Measurements from ENCODE around the gene BCL11A.

Gene BCL11A

DNA sequence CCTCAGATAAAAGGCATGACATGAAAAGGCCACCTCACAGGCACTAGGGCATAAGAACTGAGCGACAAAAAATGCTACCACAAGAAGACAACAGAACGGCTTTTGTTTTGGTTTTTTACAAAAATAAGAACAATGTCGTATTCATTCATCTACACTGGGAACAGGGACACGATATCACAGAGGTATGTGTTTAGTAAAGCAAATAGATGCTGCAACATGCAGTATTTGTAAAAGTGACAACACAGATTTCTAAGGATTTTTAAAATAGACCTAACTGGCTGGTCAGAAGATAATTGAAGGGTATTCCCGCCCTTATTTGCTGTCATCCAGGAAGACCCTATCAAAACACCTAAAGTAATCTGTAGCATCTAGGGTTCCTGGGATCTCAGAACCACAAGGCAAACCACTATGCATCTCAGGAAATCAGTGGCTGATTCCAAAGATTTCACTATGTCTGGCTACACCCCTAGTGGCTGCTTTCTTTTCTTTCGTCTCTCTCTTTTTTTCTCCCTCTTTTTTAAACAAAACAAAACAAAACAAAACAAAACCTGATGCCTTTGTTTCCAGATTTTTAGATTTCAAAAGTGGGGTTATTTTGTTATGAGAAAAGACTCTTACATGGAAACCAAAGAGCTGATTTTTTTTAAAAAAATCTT lies 97.2 kb downstream of the BCL11A start:
- no peak for DNase-seq

DNA sequence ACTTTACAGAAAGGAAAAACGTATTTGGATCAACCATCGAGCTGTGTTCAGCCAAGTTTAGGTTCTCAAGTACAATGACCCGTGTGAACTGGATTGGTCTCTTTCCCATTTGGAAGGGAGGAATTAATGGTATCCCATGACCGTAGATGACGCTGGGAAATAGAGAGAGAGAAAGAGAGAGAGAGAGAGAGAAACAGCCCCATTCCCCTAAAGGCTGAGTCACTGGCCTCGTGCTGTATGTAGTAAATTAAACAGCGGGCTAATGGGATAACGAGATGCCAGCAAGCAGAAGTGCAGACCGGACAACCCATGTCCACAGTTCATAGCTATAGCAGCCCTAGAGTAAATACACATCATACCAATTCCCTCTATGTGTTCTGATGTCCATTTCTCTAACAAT lies 99.6 kb downstream of the BCL11A start:
- DNase-seq = no peak

DNA sequence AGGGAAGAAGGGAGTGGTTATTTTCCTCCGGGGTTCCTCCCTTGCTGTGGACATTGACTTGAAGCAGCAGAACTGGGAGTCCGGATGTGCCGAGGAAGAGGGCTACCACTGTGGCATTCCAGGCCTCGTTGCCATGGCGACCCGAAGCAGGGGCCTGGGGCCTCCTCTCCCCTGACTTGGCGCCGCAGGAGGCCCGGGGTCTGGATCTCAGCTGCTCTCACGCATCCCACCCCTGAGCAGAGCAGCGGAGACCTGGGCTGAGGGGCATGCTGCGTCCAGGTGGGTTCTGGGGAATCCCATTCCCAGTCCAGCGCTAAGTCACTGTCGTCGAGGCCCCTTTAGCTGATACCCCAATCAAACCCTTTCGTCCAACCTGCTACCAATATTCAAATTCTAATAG lies 100.2 kb downstream of the BCL11A start:
- DNase-seq = no peak

DNA sequence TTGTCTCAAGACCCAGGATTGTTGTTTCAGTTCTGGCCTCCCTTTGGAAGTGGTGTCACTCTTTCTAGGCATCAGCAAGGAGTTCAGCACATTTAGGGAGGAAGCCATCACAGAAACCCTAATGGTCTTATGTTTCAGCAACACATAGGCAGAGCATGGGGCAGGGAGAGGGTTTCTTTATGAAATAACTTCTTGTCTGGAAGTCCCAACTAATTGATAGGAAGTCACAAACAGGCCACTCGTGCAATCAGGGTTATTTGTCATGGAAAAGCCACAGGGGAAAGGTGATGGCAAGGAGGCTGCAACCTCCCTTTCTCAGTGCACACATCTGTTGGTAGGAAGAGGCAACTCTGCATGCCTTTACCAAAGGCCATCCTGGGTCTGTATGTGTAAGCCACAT lies 103.0 kb downstream of the BCL11A start:
- no peak for DNase-seq

DNA sequence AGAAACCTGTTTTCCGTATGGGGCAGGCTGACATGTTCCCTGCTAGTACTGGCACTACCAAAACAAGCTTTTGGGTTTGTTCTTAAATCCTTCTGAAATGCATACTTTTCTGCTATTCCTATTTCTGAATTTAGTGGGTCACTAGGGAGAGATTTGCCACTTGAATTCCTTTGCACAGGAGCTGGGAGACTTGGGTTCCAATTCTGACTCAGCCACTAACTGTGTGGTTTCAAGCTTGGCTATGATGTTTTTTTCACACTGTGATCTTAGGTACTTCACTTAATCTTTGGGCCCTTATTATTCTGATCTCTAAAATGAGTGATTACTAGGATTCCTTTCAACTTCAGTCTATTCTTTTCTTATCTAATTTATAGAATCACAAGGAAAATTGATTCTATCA lies 105.5 kb downstream of the BCL11A start:
- no peak for DNase-seq

DNA sequence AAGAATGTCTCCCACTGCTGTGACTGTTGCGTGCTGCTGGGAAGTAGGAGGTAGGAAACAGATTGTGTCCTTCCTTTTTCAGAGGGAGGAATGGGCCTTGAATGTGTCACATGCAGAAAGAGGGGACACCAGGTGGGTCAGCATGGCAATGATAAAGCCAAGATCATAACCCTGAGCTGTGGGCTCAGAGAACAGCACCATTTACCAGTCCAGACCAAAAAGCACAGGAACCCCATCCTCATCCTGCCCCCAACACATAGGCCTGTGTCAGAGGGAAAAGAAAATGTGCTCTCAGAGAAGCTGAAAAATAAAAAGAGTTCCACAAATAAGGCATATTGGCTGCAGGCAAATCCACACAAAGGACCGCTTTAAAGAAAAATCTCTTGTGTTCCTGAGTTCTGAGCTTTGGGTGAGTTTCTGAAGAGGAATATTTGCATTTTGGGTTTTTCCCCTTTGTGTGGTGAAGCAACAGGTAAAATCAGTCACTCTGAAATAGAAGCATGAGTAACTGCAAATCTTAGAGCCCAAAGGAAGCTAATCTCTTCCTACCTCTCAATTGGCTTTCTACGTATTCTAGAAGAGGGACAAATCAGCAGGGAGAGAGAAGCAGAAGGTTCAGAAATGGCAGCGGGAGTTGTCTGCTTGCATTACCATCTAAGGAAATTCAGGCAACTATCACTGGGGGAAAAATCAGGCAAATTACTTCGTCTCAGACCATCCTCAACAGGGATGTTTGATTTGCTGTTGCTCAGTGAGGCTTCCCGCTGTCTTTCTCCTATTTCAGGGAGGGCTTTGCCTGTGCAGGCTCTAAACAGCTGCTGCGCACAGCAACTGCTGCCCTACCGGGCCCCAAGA lies 106.8 kb downstream of the BCL11A start:
- DNase-seq = no peak

DNA sequence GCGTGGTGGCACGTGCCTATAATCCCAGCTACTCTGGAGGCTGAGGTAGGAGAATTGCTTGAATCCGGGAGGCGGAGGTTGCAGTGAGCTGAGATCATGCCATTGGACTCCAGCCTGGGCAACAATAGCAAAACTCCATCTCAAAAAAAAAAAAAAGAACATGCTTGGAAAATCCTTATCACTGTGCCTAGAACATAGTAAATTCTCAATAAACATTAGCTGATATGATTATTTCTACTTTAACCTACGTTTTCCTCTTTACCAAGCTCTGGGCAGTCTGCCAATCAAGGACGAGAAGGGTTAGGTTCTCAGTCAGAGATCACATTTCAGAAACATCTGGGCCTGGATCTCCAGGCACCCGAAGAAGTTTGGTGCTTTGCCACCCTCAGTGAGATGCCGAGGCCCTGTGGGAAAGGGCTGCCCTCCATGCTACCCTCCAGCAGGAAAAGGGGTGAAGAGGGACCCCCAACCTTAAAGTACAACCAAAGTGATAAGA lies 107.7 kb downstream of the BCL11A start:
- no peak for DNase-seq

DNA sequence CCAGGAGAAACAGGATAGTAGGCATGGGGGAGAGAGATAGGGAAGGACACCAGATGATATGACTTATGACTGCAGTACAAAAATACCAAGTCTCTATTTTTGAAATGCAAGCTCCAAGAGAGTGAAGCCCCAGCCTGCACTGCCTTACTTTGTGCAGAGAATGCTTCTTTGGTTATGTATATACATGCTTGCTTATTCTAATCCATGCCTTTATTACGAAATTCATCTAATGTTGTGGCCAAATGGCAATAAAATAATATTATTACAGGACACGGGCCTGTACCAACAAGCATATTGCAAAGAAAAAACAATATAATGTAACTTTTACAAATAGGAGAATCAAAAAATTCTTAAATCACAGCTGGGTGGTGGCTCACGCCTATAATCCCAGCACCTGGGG lies 110.8 kb downstream of the BCL11A start:
- no peak for DNase-seq

DNA sequence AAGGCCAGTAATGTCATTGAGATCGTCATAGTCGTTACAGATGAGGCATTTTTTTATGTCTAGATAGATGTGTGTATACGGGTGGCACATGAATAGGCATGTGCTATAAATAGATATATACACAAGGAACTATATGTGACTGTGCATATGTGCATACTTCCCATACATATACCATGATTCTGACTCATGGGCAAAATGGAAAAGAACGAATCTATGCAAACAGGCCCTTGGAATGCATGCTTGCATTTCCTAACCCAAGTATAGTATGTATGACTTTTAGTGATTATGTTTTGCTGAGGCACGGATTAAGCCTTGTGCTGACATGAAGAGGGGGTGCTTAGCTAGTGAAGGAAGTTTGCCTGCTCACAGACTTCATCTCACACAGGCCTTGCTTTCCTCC lies 111.7 kb downstream of the BCL11A start:
- no peak for DNase-seq

DNA sequence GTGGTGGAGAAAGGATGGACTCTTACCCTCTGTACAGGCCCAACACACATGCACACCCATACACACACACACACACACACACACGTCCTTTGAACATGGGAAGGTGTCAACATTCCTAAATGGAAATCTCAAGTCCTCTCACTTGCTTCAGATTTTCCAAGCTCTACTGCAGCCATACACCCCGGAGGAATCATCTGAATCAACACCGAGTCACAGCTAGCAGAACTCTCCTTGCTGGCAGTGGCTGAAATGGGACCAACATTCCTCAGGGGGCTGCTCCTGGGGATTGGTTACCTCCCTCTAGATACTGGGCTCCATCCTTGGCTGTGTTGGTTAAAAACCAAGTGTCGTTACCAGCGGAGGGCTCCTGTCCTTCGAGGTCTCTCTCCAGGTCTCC lies 112.7 kb downstream of the BCL11A start:
- no peak for DNase-seq

DNA sequence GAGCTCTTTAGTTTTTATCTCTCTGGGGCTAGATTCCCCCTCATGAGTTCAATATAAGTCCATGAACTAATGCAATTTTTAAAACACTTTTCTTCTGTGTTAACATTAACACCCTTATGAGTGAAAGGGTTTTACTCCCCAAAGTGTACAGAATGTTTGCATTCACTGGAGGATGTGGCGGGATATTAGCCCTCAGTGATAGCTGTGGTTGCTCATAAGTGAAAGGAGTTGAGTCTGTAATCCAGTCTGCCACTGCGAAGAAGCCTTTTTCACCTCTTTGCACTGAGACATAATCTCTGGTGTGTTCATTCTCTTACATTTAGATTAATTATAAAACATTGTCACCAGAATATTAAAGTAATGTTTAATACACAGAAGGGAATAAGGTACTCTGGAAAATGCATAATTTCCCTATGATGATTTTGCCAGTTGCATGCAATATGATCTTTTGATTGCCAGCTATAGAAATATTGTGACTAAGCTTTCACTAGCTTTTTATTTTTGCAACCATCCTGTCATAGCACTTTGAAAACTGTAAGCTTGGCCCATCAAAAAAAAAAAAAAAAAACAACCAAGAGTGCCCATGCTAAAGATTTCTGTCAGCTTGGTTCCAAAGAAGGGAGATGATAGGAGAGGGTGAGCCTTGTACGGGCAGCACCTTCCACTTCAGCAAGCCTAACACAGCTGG lies 113.2 kb downstream of the BCL11A start:
- no peak for DNase-seq

DNA sequence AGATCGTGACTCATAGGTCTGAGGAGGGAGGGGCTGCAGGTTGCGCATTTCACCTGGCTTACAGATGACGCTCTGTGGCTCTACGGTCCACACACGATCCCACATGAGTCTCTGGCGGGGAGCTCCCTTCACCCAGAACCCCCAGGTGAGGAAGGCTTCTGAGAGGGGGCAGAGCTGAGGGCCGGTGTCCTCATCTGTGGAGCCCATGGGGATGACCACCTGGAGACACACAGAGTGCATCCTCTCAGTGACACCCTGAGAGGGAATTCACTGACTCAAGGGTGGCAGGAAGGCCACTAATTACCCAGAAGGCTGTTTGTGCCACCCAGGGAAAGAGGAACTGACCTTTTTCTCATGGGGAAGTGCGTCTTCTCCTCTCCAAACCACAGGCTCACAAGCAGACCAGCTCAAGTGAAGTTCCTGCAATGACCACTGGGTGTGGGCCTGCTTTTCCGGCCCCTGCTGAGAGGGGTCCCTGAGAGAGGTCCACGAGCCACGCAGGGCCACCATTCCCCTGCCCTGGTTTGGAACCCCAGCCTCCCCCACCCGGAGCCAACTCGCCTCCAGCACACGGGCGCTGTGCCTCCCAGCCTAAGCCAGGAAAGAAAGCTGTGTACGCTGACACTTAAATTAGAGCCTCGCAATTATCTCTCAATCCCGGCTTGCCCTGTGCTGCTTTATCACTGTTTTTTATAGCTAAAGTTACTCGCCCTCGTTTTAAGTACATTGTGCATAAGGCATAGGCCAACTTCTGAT lies 114.1 kb downstream of the BCL11A start:
- no peak for DNase-seq

DNA sequence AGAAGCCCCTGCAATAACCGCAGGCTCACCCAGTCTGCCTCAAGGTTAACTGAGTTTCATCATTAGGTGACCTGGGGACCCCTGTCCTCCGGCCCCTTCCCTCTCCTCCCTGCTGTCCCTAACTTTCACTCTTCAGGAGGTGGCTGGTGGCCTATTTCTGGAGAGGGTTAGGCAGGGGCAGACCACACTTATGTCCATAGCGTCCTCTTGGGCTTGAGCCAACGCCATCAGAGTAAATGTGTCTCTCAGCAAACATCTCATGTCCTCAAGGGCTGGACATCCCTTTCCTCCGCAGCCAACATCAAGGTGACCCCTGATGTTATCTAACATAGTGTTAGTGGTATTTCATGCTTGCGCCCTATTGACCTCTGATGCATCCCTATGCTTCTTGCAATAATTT lies 114.8 kb downstream of the BCL11A start:
- DNase-seq = no peak

DNA sequence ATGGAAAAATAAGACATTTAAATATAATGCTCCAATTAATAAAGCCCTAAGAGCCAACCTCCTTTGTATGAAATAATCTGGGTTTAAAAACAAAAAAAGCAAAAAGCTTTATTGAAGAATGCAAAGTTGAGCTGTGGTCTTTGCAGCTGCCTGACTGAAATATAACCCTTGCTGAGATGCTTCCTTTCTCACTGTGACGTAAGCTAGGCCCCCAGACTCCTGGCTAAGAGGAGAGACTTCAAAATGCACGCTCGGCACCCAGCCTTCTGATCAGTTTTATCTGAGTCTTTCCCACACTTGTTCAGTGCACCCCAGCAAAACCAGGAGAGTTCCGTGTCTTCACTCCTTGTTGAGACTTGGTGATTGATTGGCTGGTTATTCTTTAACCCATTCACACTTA lies 115.3 kb downstream of the BCL11A start:
- no peak for DNase-seq

DNA sequence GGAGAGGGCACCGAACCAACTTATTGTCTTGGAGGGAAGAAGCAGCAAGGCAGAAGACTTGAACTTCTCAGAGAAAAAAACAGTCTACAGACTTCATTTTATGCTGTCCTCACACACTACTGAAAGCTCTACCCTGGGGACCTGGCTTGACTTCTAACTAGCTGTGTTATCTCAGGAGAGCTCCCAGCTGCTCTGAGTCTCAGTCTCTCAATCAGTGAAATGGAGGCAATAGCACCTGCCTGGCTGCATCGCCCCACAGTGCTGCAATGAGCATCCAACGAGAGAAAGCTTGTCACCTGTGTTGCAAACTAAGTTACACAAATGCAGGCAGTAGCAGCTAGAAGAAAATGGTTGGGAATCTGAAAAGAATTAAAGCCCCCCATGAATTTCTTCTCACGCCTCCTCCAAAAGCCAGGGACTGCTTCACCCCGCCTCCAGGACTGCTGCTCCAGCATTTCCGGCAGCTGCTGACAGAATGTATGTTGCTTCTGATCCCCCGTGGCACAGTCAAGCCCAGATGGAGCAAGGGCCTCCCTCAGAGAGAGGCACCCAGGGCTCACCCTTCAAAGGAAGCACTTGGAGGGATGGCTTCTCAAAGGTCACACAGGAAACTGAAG lies 116.3 kb downstream of the BCL11A start:
- DNase-seq = no peak

DNA sequence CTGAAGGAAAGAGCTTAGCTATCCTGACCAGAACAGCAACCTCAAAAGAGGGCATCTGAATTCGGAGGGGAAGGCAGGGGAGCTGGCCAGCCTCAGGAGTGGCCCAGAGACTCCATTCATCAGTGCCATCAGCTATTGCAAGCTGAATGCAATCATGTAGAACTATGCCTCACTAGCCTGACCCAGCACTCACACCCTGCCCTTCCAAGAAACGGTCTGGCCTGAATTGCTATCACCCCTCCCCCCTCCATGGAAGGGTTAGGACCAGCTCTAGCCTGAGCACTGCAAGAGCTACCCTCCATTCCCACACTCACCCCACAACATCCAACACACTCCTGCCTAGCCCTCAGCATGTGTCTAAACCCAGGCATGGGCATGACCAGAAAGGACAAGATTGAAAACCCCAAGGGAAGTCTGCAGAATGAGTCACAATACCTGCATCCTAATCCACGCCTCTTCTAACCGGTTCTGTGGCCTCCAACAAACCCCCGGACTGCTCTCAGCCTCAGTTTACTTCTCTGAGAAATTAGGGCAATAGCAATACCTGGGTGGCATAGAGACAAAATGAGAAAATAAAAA lies 120.3 kb downstream of the BCL11A start:
- DNase-seq = no peak

DNA sequence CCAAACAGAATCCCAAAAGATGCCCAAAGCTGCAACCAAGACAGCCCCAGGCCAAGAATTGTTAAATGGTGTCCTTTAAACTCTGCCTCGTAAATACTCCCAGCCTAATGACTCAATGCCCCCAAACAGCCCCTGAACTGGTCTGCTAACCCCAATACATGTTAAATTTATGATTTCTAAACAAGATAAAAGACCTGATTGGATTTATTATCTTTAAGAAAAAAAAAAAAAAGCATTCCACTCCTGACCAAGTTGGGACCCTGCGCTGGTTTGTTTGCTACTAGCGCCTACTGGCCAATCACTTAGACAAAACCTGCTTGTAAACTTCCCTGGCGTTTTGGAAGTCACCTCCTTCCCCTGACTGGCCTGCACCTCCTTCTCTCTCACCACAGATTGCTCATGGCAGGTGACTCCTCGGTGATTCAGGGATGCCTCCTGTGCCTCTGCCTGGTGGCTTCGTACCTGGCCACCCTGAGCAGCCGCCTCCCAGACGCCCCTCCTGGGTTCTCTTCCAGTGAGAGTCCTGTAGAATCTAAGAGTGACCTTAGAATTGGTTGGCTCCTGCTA lies 121.3 kb downstream of the BCL11A start:
- no peak for DNase-seq

DNA sequence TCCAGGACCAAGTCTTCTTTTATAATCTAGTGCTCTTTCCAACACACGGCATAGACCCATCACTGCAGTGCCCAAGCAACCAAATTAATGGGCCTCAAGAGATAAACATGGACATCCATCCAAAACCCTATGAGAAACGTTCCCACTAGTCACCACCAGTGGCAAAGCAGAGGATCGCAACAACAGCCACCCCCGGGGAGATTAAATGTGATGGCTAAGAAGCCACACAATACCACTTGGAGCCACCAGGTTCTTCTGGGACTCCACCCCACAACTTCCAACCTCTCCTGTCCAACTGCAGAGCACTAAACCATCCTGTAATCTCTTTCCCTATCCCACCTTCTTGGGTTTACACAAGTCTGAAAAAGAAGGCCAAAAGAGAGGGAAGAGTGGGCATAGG lies 123.8 kb downstream of the BCL11A start:
- DNase-seq = no peak

DNA sequence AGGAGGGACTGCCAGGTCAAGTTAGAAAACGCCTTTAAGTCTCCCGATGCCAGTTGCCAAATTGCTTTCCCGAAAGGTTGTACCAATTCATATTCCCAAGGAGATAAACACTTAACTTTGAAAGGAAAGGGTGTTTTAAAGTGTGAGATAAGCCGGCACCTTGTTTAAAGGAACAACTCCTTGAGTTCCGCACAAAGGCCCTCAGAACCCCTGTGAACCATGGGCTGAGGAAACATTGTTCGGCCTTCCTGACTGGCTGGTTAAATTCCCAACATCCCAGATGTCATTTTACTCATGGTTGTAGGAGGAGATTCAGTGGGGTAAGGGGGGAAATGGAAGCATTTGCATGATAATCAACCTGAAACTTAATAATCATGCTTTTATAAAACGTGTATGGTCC lies 126.6 kb downstream of the BCL11A start:
- no peak for DNase-seq

DNA sequence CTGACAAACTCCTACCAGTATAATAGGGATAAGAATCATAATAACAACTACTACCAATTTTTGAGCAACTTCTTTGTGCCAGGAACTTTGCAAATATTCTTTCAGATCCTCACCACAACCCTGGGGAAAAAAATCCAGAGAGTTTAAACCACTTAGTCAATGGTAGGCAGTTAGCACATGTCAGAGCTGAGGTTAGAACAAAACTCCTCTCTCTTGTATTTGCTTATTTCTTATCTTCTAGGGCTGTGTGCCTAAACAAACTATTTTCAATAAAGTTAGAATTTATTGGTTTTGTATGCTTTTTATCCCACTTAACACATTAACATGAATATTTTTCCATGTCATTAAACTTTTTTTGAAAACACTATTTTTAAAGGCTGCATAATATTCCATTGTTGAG lies 127.1 kb downstream of the BCL11A start:
- DNase-seq = no peak

DNA sequence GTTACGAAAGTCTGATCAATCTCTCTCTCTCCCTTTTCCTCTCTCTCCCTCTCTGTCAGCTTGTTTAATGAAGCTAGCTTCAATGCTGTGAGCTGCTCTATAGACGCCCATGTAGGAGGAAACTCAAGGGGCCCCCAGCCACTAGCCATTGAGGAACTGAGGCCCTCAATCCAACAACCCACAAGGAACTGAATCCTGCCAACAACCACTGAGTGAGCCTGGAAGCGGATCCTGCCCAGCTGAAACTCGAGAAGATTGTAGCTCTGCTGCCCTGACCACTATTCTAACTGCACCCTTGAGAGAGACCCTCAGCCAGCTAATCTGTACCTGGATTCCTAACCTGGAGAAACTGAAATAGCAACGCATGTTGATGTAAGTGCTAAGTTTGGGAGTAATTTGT lies 129.2 kb downstream of the BCL11A start:
- no peak for DNase-seq

DNA sequence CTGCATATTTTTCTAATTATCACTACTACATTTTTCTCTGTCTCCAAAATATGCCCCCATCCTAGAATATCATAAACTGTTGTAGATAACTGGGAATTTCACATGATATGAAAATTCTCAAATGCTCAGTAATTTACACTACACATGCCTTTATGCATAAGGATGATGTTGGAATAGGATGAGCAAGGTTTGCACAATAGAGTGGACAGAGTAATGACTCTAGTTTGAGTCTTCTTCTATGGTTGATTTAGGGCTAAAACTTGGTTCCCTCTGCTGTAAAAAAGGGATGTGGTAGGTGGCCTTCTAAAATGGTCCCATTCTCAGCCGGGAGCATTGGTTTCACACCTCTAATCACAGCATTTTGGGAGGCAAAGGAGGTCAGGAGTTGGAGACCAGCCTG lies 129.9 kb downstream of the BCL11A start:
- DNase-seq = no peak

Measured in NCI-H526 treated with DMSO at 0.1 percent for 48 hours (cell line).